ENCODE data around the gene FBLN7.

Gene FBLN7

DNA sequence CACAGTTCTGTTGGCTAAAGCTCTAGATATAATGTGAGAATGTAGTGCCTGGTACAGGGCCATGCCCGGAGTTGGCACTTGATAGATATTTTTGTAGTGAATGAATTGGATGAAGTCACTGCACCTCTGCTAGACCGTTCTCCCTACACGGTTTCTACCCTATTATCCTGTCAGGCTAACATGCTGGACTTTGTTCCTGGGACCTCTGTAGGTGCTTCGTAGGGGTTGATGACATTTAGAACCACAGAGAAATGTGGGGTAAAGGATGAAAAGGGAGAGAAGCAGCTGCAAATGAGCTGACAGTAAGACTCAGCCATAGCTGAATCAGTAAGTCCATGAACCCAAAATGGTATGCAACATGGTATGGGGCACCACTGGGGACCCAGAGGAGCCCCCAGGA is 4.1 kb upstream of the FBLN7 start:
- TF ChIP-seq FOXP2 (optimal IDR thresholded peaks at IDR 0.05; ENCODE audit: borderline replicate concordance, extremely low read depth, extremely low read length, insufficient read depth) (no peak), POLR2AphosphoS5 (IDR thresholded peaks at IDR 0.05; ENCODE audit: low read depth, low read length) (no peak), REST (IDR thresholded peaks at IDR 0.05; ENCODE audit: insufficient read depth in 1 of 2, low read depth in 2 of 2, low read length in 2 of 2) (no peak), TAF1 (IDR thresholded peaks at IDR 0.05; ENCODE audit: borderline replicate concordance, insufficient read depth, low read length) (no peak), SIN3A (IDR thresholded peaks at IDR 0.05; ENCODE audit: borderline replicate concordance, insufficient read depth, low read length) (no peak)

- TF ChIP-seq REST (IDR thresholded peaks at IDR 0.05; ENCODE audit: insufficient read depth in 1 of 2, low read depth in 2 of 2, low read length in 2 of 2), result no peak
- no peak for TF ChIP-seq POLR2AphosphoS5 (IDR thresholded peaks at IDR 0.05; ENCODE audit: low read depth, low read length)
- no peak for TF ChIP-seq TAF1 (IDR thresholded peaks at IDR 0.05; ENCODE audit: borderline replicate concordance, insufficient read depth, low read length)
- no peak for TF ChIP-seq FOXP2 (optimal IDR thresholded peaks at IDR 0.05; ENCODE audit: borderline replicate concordance, extremely low read depth, extremely low read length, insufficient read depth)
- TF ChIP-seq SIN3A (IDR thresholded peaks at IDR 0.05; ENCODE audit: borderline replicate concordance, insufficient read depth, low read length), result no peak
These were observed 2.1 kb upstream of the FBLN7 start for GRCh38 chr2:112136096-112136495.

DNA sequence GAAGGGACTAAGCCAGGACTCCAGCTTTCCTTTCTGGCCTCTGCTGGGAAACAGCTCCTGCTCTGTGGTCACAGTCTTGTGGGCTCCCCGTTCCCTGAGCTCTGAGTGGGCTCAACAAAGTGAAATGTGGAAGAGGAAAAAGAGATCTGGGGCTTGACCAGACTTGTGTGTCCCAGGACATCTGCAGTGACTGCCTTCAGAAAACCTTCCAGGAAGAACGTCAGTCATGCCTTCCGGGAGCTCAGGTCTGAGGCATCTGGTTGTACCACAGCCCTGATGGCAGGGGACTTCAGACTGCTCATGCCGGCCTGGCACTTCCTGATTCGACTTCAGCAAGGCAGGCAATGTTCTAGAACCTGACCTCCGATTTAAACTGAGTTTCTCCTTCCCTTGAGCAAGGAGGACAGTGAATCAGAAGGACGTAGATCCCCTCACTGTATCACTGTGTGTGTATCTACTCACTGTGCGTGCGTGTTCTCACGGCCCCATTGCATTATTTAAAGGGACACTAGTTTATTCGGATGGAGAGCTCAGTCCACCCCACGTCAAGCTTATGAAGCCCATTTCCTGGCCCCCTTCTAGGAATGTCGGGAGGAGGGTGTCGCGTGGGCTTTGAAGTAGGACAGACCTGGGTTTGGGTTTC is 548 bp upstream of the FBLN7 start:
- TF ChIP-seq POLR2AphosphoS5 (IDR thresholded peaks at IDR 0.05; ENCODE audit: low read depth, low read length) (no peak), SIN3A (IDR thresholded peaks at IDR 0.05; ENCODE audit: borderline replicate concordance, insufficient read depth, low read length) (no peak), TAF1 (IDR thresholded peaks at IDR 0.05; ENCODE audit: borderline replicate concordance, insufficient read depth, low read length) (no peak), FOXP2 (optimal IDR thresholded peaks at IDR 0.05; ENCODE audit: borderline replicate concordance, extremely low read depth, extremely low read length, insufficient read depth) (no peak), REST (IDR thresholded peaks at IDR 0.05; ENCODE audit: insufficient read depth in 1 of 2, low read depth in 2 of 2, low read length in 2 of 2) (no peak)

GRCh38 chr2:112140205-112140802 is 2.1 kb downstream of the FBLN7 start:
- no peak for TF ChIP-seq FOXP2 (optimal IDR thresholded peaks at IDR 0.05; ENCODE audit: borderline replicate concordance, extremely low read depth, extremely low read length, insufficient read depth)
- TF ChIP-seq REST (IDR thresholded peaks at IDR 0.05; ENCODE audit: insufficient read depth in 1 of 2, low read depth in 2 of 2, low read length in 2 of 2), result no peak
- TF ChIP-seq SIN3A (IDR thresholded peaks at IDR 0.05; ENCODE audit: borderline replicate concordance, insufficient read depth, low read length), result no peak
- no peak for TF ChIP-seq POLR2AphosphoS5 (IDR thresholded peaks at IDR 0.05; ENCODE audit: low read depth, low read length)
- no peak for TF ChIP-seq TAF1 (IDR thresholded peaks at IDR 0.05; ENCODE audit: borderline replicate concordance, insufficient read depth, low read length)
